OCI-LY7 (cell line): ENCODE measurements around the gene MAN1B1. TPM values are rescaled to one million over a fixed set of nuclear protein-coding genes. Genes with fewer than 3 reads are reported as not detected.
A peak's percentile ranks its signal among the peaks of the same experiment; 100 is the strongest.

ENCODE experiments used
- BruUV-seq: library from RNA; stranded (reverse); fragments of 400-500 nt; replicated peaks from 2 replicates; lab custom pipeline; 2021; lab: Mats Ljungman, UMichigan
- CTCF ChIA-PET: fragments of 300-600 bp; sonication (Branson Sonifier 250); formaldehyde crosslinking; loops from one replicate; lab custom pipeline; 2022; ENCODE audit warnings: antibody characterized with exemption; ENCODE audit not compliant: unreplicated experiment; lab: Charles Lee
- POLR2A ChIA-PET: fragments of 300-600 bp; sonication (Branson Sonifier 250); formaldehyde crosslinking; loops from one replicate; lab custom pipeline; 2022; ENCODE audit warnings: antibody characterized with exemption; lab: Charles Lee
- DNase-seq: peaks from one replicate; pipeline ENCODE4 v3.0.0-alpha.2; 2015; ENCODE audit warnings: low spot score
- H2AFZ ChIP-seq: fragments of 200-600 bp; sonication (generic), shearing (Covaris generic); 2 replicates; pipeline ENCODE4 v1.6.1; 2014; ENCODE audit warnings: mild to moderate bottlenecking, antibody characterized with exemption, low read length, moderate library complexity
- H3K27ac ChIP-seq: fragments of 200-600 bp; sonication (generic); 2 replicates; pipeline ENCODE4 v1.5.1; 2014; ENCODE audit warnings: mixed run types, low read depth, mild to moderate bottlenecking, moderate library complexity, low read length, inconsistent platforms; ENCODE audit not compliant: poor library complexity, severe bottlenecking
- H3K36me3 ChIP-seq: fragments of 200-600 bp; sonication (generic); 2 replicates; pipeline ENCODE4 v1.6.1; 2014; ENCODE audit warnings: mild to moderate bottlenecking, antibody characterized with exemption, low read length, moderate library complexity, mixed read lengths; ENCODE audit not compliant: insufficient read depth
- H3K4me1 ChIP-seq: fragments of 200-600 bp; sonication (generic); 2 replicates; pipeline ENCODE4 v1.5.1; 2014; ENCODE audit warnings: mild to moderate bottlenecking, low read length; ENCODE audit not compliant: insufficient read depth, poor library complexity, severe bottlenecking
- H3K4me2 ChIP-seq: fragments of 200-600 bp; sonication (generic); 2 replicates; pipeline ENCODE4 v1.6.1; 2014; ENCODE audit warnings: mild to moderate bottlenecking, low read length
- H3K4me3 ChIP-seq: fragments of 200-600 bp; sonication (generic); 2 replicates; pipeline ENCODE4 v1.5.1; 2014; ENCODE audit warnings: mild to moderate bottlenecking, low read depth, low read length; ENCODE audit not compliant: poor library complexity, severe bottlenecking
- H3K79me2 ChIP-seq: fragments of 200-600 bp; sonication (generic); 2 replicates; pipeline ENCODE4 v1.6.1; 2016; ENCODE audit warnings: low read depth, mild to moderate bottlenecking, low read length, moderate library complexity, mixed read lengths; ENCODE audit not compliant: insufficient read depth
- H3K9me2 ChIP-seq: fragments of 200-600 bp; sonication (generic); 2 replicates; pipeline ENCODE4 v1.6.1; 2016; ENCODE audit warnings: mild to moderate bottlenecking, low read length, mixed read lengths; ENCODE audit not compliant: insufficient read depth
- H3K9me3 ChIP-seq: fragments of 200-600 bp; sonication (generic); 2 replicates; pipeline ENCODE4 v1.6.1; 2014; ENCODE audit warnings: mild to moderate bottlenecking, mixed run types, low read length, mixed read lengths
- H4K20me1 ChIP-seq: fragments of 200-600 bp; sonication (generic); 2 replicates; pipeline ENCODE4 v1.6.1; 2014; ENCODE audit warnings: mild to moderate bottlenecking, antibody characterized with exemption, low read length, moderate library complexity, mixed read lengths; ENCODE audit not compliant: insufficient read depth
- CTCF ChIP-seq: fragments of 200-600 bp; sonication (generic); conservative IDR thresholded peaks from 2 replicates; pipeline ENCODE4 v1.5.1; 2014; ENCODE audit warnings: mild to moderate bottlenecking, antibody characterized with exemption, low read length, moderate library complexity, mixed read lengths
- EZH2phosphoT487 ChIP-seq: fragments of 200-600 bp; sonication (generic); IDR thresholded peaks from 2 replicates; pipeline ENCODE4 v1.6.1; 2018; ENCODE audit warnings: low read depth, borderline replicate concordance, mild to moderate bottlenecking, mixed run types, antibody characterized with exemption, low read length, moderate library complexity, mixed read lengths
- intact Hi-C: fragments of 100-400 bp; cut with micrococcal nuclease; formaldehyde crosslinking; loops from one replicate; pipeline ENCODE4 v1.10.0; 2022; ENCODE audit not compliant: unreplicated experiment
- total RNA-seq, 2 experiments: library from RNA; depleted of rRNA in 1 of 2; stranded (reverse); fragments of >200 nt in 1 of 2; shearing (Covaris generic) in 1 of 2; gene quantifications; 2 replicates each; pipeline ENCODE4 v1.2.3, GENCODE V29; 2014 to 2022

MAN1B1 gene
- total RNA-seq, 2 experiments from 2014 or later: 32.7 to 43.4 TPM

- H4K20me1 ChIP-seq: no peaks in the 10 kb centered on the region
- H3K9me3 ChIP-seq: no peaks in the 10 kb centered on the region
- H3K4me1 ChIP-seq: peaks cover 26% of the 10 kb centered on the region
- intact Hi-C loops: no loop called here
- no peak overlapping the region for H2AFZ ChIP-seq
- no peaks in the 10 kb centered on the region for H3K79me2 ChIP-seq
- TF ChIP-seq EZH2phosphoT487: no peak
- no peak for TF ChIP-seq CTCF
- no peak overlapping the region for H3K27ac ChIP-seq
- H3K4me3 ChIP-seq: no peak overlapping the region
- no peak overlapping the region; the same call in 1 of the 2 replicates for H3K4me2 ChIP-seq
- no peak for DNase-seq
- CTCF ChIA-PET: interaction anchor here (0.6 to 0.7 kb wide), 2 partner anchors 31 to 104 kb away, joined by 3 read pairs; partner anchors contain the start of gene TUBB4B
- POLR2A ChIA-PET: interaction anchor here (0.9 to 1.2 kb wide), 2 partner anchors 7 to 13 kb away, joined by 3 to 4 read pairs; no protein-coding TSS in a partner anchor
- H3K9me2 ChIP-seq: no peaks in the 10 kb centered on the region
- no TSS peak for BruUV-seq
- H3K36me3 ChIP-seq: no peaks in the 10 kb centered on the region
Observed at GRCh38 chr9:137136881-137137607, 50.3 kb downstream of the MAN1B1 start.

GRCh38 chr9:137138058-137138721 lies 51.4 kb downstream of the MAN1B1 start:
- peak; percentile 67 for DNase-seq
- Histone ChIP-seq H3K79me2 (no peaks in the 10 kb centered on the region), H3K9me2 (no peaks in the 10 kb centered on the region), H4K20me1 (no peaks in the 10 kb centered on the region), H3K4me1 (peaks cover 26% of the 10 kb centered on the region), H3K9me3 (no peaks in the 10 kb centered on the region), H3K27ac (no peak overlapping the region), H3K36me3 (no peaks in the 10 kb centered on the region), H3K4me3 (no peak overlapping the region), H3K4me2 (peak overlapping the region; percentile 49), H2AFZ (no peak overlapping the region)
- ChIA-PET POLR2A (interaction anchor here (0.9 to 1.2 kb wide), 2 partner anchors 9 to 12 kb away, joined by 3 to 4 read pairs; no protein-coding TSS in a partner anchor), CTCF (interaction anchor here (0.6 kb wide), 1 partner anchor 29 kb away, joined by 3 read pairs; no protein-coding TSS in a partner anchor)
- intact Hi-C loops: no loop called here
- 0 out of 2 replicates have a peak, but pooled peaks have one; percentile 22 for TF ChIP-seq CTCF
- no peak for TF ChIP-seq EZH2phosphoT487
- no TSS peak for BruUV-seq
